ENCODE measurements around the gene SLC25A18.

DNA sequence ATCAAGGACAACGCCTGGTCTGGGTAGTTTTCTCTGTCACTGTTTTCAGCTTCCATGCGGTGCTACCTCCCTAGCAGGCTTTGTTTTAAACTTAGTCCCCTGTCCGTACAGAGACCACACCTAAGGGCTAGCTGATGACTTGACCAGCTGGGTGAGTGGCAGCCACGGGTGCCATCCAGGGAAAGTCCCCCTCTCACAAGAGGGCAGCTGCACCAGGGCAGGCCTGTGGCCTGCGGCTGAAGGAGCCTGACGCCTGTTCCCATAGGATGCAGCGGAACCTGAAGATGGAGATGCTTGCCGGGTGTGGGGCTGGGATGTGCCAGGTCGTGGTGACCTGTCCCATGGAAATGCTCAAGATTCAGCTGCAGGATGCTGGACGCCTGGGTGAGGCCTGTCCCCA is 19.9 kb downstream of the SLC25A18 start:
- TF ChIP-seq, protein P1, sequence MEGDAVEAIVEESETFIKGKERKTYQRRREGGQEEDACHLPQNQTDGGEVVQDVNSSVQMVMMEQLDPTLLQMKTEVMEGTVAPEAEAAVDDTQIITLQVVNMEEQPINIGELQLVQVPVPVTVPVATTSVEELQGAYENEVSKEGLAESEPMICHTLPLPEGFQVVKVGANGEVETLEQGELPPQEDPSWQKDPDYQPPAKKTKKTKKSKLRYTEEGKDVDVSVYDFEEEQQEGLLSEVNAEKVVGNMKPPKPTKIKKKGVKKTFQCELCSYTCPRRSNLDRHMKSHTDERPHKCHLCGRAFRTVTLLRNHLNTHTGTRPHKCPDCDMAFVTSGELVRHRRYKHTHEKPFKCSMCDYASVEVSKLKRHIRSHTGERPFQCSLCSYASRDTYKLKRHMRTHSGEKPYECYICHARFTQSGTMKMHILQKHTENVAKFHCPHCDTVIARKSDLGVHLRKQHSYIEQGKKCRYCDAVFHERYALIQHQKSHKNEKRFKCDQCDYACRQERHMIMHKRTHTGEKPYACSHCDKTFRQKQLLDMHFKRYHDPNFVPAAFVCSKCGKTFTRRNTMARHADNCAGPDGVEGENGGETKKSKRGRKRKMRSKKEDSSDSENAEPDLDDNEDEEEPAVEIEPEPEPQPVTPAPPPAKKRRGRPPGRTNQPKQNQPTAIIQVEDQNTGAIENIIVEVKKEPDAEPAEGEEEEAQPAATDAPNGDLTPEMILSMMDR (IDR thresholded peaks at IDR 0.05), result no peak
- TF ChIP-seq POLR2A (IDR thresholded peaks at IDR 0.05), result no peak

Data from right lobe of liver (tissue), 4 donors.